ENCODE data around the gene ENPP1.

DNA sequence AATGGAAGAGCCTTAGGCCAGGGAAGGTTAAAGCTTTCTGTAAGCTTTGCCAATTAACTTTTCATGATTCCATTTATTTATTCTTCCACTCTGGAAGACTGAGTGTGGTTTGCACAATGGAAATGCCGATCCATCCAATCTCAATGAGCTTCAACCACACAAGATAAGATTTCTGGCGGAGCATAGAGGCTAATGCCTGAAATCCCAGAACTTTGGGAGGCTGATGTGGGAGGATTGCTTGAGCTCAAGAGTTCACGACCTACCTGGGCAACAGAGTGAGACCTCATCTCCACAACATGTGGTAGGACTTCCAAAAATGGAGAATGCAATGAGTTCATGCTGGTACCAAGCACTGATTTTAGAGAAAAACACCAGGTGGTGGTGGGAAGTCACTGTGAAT is 6.2 kb downstream of the ENPP1 start:
- TF ChIP-seq POLR2A (IDR thresholded peaks at IDR 0.05) (no peak), CTCF (IDR thresholded peaks at IDR 0.05) (no peak)

Data from uterus (tissue), 2 donors.